ENCODE data around the gene CAPN15.

- TF ChIP-seq TAF1 (IDR thresholded peaks at IDR 0.05; ENCODE audit: borderline replicate concordance, insufficient read depth, low read length): no peak
- TF ChIP-seq POLR2AphosphoS5 (IDR thresholded peaks at IDR 0.05; ENCODE audit: low read depth, low read length): no peak
Measured at GRCh38 chr16:568401-569258, 41.1 kb downstream of the CAPN15 start.

Measured in PFSK-1 (cell line).